GM12874 (cell line): ENCODE data around the gene NOS1.

Experiments
- TF ChIP-seq, protein P1 (sequence below): IDR thresholded peaks from 2 replicates; pipeline ENCODE4 v1.5.1; 2011; ENCODE audit warnings: low read depth, mild to moderate bottlenecking, control low read depth, low read length, moderate library complexity; ENCODE audit not compliant: insufficient read depth

Gene NOS1

DNA sequence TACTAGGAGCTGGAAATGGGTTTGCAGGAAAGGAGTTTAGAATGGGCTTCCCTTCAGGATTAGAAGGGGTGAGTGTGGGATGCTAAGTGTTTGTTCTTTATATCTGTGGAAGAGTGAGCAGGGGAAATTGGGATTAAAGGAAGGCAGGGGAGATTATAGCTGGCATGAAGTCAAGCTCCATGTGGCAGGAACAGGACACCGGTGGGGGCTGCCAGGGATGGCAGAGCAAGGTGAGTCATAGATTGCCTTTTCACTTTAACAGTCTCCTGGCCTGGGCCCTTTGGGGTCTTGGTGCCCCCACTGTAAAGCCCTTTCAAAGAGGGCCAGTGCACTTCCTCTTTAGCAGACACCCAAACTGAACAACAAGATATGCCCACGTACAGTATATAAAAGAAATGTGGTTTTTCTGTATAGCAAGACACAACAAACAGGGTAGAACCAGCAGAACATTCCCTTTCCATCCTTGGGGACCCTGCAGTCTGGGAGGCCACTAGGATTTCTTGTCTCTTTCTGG, 148.1 kb downstream of the NOS1 start:
- TF ChIP-seq, protein P1, sequence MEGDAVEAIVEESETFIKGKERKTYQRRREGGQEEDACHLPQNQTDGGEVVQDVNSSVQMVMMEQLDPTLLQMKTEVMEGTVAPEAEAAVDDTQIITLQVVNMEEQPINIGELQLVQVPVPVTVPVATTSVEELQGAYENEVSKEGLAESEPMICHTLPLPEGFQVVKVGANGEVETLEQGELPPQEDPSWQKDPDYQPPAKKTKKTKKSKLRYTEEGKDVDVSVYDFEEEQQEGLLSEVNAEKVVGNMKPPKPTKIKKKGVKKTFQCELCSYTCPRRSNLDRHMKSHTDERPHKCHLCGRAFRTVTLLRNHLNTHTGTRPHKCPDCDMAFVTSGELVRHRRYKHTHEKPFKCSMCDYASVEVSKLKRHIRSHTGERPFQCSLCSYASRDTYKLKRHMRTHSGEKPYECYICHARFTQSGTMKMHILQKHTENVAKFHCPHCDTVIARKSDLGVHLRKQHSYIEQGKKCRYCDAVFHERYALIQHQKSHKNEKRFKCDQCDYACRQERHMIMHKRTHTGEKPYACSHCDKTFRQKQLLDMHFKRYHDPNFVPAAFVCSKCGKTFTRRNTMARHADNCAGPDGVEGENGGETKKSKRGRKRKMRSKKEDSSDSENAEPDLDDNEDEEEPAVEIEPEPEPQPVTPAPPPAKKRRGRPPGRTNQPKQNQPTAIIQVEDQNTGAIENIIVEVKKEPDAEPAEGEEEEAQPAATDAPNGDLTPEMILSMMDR, result no peak

DNA sequence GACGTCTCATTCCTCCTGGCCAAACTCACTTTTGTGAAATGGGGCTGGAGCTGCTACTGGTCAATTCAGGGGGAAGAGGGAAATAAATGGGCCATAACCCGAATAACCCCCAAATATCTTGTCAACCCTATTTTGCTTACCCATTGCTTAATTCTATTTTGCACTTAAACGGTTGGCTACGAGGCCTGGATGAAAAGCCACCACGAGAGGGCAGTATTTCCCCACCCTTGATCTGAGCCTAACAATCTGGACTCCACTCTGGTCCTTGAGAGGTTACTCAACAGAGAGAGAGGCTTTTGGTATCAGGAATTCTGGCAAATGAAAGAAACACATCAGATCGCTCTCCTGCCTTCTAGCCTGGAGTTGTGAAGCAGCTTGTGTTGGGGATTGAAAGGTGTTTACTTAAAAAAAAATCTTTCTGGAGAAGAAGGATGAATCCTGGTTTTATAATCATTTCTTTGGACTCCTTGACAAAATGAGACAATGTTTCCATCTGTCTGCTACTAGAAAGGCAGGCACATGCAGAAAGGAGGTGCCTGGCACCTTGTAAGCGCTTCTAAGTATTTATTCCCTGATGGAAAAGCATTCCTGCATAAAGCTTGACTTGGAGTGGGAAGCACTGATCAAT, 148.7 kb downstream of the NOS1 start:
- TF ChIP-seq, protein P1, result peak; percentile 80

DNA sequence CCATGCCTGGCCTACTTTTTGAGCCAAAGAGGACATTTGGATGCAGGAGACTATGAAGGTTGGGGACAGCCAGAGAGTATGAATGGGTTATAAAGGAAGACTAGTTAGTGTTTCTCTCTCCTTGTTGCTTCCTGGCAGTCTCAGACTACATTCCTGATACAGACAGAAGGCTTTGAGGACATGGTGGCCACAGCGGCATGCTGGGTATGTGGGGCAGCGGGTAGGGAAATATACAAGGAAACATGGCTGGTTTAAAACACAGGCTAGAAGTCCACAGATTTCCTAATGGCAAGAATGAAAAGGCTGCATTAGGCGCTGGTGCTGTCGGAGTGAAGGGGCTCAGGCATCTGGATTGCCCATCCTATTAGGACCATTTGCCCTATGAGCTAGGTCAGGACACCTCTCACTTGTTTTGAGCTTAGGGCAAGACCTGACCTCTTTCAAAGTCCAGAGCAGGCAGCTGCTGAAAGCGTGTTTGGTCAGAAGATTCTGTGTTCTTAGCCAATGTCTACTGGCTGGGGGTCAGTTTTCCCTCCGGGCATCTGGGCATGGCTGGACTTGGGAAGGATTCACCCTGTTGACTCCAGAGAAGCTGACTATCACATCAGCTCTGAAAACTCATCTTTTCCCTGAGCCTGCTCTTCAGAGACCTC, 151.0 kb downstream of the NOS1 start:
- TF ChIP-seq, protein P1, result no peak

DNA sequence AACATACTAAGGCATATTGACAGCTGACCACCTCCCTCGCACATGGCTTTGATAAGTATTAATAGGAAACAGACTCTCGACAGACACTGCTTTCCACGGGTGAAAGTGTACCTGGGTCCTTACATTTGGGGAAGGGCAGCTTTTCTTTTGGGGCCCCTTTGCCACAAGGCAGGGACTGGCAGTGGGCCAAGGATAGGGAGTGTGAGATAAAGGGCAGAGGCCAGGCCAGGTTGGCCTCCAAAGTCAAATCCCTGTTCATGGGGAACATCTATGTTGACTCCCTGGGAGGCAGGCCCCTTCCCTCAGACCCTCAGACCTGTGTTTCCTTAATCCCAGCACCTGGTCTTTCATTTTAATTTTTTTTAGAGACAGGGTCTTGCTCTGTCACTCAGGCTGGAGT, 151.8 kb downstream of the NOS1 start:
- TF ChIP-seq, protein P1, result no peak

DNA sequence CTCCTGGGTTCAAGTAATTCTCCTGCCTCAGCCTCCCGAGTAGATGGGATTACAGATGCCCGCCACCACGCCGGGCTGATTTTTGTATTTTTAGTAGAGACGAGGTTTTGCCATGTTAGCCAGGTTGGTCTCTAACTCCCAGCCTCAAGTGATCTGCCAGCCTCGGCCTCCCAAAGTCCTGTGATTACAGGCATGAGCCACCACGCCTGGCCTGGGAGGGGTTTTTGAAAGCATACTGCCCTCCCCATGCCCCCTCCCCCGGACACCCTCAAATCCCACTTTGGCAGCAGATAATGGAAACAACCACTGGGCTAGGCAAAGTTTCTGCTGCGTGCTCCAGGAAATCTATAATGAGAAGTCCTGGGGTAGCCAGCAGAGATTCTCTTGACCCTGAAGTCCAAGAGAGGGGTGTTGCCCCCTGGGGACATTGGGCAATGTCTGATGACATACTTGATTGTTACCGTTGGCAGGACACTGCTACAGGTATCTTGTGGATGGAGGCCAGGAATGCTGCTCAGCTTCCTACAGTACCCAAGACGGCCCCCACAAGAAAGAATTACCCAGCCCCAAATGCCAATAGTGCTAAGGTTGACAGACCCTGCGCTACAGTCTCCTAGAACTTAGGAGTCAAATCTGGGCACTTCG, 152.5 kb downstream of the NOS1 start:
- TF ChIP-seq, protein P1, result no peak

DNA sequence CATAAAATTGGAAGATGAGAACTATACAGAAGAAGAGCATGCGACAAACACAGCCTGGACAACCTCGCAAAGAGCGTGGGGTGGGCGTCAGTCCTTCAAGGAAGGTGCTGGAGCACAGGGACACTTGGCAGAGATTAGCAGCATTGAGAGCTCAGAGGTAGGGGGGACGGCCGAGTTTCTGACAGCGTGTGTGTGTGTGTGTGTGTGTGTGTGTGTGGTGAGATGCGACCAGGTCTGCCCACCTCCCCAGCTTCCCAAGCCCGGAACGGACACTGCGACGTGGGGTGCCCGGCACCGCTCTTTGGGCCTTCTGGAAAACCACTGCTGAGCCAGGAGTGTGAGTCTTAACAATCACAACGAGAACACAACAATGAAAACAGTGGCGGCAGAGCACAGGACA, 153.2 kb downstream of the NOS1 start:
- TF ChIP-seq, protein P1, result no peak

DNA sequence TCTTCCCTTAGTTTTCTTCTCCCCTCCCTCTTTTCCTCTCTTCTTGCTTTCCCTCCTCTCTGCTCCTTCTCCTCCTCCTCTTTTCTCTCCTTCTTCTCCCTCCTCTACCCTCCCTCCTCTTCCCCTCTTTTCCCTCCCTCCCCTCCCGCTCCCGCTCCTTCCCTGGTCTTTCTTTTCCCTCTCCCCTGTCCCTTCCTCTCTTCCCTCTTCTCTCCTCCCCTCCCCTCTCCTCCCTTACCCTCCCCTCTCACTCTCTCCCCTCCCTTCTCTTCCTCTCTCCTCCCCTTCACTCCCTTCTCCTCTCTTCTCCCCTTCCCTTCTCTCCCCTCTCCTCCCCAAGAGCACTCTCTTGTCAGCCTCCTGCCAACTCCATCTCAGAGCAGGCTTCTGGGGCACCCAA, 153.8 kb downstream of the NOS1 start:
- TF ChIP-seq, protein P1, result no peak
